ENCODE results near the gene ATP8A2.

DNA sequence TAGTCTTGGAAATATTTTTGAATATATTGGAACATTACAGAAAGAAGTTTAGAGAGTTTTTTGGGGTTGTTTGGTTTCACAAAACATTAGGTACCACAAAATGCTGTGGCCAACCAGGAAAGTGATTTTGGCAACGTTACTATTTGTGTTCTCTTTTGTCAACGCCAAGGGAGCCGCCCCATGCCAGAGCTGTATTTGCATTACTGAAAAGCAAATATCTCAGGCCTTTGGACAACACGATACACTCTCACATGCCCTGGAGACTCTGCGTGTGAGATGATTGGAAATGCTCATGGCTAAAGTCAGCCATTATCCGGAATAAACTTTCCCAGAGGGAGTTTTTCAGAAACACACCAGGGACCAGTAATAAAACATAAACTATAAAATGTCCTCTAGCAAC, 355.5 kb downstream of the ATP8A2 start:
- TF ChIP-seq, protein P1, sequence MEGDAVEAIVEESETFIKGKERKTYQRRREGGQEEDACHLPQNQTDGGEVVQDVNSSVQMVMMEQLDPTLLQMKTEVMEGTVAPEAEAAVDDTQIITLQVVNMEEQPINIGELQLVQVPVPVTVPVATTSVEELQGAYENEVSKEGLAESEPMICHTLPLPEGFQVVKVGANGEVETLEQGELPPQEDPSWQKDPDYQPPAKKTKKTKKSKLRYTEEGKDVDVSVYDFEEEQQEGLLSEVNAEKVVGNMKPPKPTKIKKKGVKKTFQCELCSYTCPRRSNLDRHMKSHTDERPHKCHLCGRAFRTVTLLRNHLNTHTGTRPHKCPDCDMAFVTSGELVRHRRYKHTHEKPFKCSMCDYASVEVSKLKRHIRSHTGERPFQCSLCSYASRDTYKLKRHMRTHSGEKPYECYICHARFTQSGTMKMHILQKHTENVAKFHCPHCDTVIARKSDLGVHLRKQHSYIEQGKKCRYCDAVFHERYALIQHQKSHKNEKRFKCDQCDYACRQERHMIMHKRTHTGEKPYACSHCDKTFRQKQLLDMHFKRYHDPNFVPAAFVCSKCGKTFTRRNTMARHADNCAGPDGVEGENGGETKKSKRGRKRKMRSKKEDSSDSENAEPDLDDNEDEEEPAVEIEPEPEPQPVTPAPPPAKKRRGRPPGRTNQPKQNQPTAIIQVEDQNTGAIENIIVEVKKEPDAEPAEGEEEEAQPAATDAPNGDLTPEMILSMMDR (IDR thresholded peaks at IDR 0.05), result no peak
- TF ChIP-seq POLR2A (IDR thresholded peaks at IDR 0.05; ENCODE audit: low read depth), result no peak
